Measurements from ENCODE around the gene DNAH10.

The DNAH10 gene

DNA sequence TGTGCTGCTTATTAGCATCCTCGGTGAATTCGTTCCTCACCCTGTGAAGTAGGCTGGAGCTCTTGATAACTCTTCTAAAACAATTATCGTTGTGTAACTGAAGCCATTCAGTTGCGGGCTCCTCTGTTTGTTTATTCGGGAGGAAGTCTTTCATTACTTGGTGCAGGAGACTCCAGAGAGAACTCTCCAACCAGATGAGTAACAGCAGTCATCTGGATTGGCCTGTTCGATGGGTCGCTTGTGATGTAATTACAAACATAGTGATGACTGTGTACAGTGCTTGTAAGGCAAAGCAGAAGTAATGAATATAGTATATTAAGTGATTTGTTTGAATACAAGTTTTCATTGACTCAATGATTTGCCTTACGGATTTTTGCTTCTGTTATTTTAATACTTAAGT lies 39.1 kb upstream of the DNAH10 start:
- no peaks in the 10 kb centered on the region for H3K27me3 ChIP-seq (ENCODE audit: control insufficient read depth in 1 of 2, insufficient read depth in 2 of 2, low read length in 2 of 2)
- peaks cover 4 to 12% of the 10 kb centered on the region in 2 donors for H3K4me1 ChIP-seq (ENCODE audit: control insufficient read depth in 1 of 2, insufficient read depth in 2 of 2, low read length in 2 of 2)
- H3K4me3 ChIP-seq (ENCODE audit: low read depth in 1 of 2, low read length in 2 of 2), result no peak overlapping the region
- peaks cover 9 to 48% of the 10 kb centered on the region in 2 donors for H3K36me3 ChIP-seq (ENCODE audit: control insufficient read depth in 1 of 2, insufficient read depth in 2 of 2, low read length in 2 of 2)
- no peaks in the 10 kb centered on the region for H3K9me3 ChIP-seq (ENCODE audit: control insufficient read depth in 1 of 2, low read length in 2 of 2)
- H3K9ac ChIP-seq (ENCODE audit: low read depth in 1 of 2, low read length in 2 of 2), result no peak overlapping the region
- no peak overlapping the region for H3K27ac ChIP-seq (ENCODE audit: low read depth, low read length)

DNA sequence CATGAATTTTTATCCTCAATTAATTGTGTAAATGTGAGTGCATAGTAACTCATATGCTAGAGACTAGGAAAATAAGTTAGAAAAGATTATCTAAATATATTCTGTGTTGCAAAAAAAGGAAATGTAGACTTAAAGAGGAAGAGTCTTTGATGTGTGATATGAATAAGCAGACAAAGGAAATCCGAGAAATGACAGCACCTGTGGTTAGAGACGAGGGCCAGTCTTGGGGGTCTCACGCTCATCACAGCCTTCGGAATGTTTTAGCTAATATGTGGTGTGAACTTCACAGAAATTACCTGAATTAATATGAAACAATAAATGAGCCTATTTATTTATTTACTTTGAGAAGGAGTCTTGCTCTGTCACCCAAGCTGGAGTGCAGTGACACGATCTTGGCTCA lies 38.3 kb upstream of the DNAH10 start:
- Histone ChIP-seq H3K27me3 (ENCODE audit: control insufficient read depth in 1 of 2, insufficient read depth in 2 of 2, low read length in 2 of 2) (no peaks in the 10 kb centered on the region), H3K9ac (ENCODE audit: low read depth in 1 of 2, low read length in 2 of 2) (no peak overlapping the region), H3K4me1 (ENCODE audit: control insufficient read depth in 1 of 2, insufficient read depth in 2 of 2, low read length in 2 of 2) (peaks cover 4 to 12% of the 10 kb centered on the region in 2 donors), H3K9me3 (ENCODE audit: control insufficient read depth in 1 of 2, low read length in 2 of 2) (no peaks in the 10 kb centered on the region), H3K36me3 (ENCODE audit: control insufficient read depth in 1 of 2, insufficient read depth in 2 of 2, low read length in 2 of 2) (peaks cover 9 to 56% of the 10 kb centered on the region in 2 donors), H3K27ac (ENCODE audit: low read depth, low read length) (no peak overlapping the region), H3K4me3 (ENCODE audit: low read depth in 1 of 2, low read length in 2 of 2) (no peak overlapping the region)

DNA sequence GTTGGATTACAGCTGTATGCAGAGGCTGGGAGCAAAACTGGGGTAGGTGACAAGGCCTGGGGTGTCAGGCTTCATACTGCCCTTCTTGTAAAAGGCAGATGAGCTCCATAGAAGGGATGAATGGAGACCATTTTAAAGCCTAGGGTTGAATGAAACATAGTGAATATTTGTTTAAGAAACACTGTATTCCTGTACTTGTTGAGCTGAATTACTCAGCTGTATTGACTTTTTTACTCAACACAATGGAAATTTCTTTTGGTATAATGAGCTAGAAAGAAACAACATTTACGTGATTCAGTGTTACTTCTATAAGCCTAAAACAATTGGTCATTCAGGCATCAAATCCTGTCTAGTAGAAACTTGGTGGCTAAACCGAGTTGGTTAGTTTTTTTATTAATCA lies 35.9 kb upstream of the DNAH10 start:
- H3K4me1 ChIP-seq (ENCODE audit: control insufficient read depth in 1 of 2, insufficient read depth in 2 of 2, low read length in 2 of 2), result peaks cover 0 to 4% of the 10 kb centered on the region in 2 donors
- H3K9me3 ChIP-seq (ENCODE audit: control insufficient read depth in 1 of 2, low read length in 2 of 2), result no peaks in the 10 kb centered on the region
- no peak overlapping the region for H3K9ac ChIP-seq (ENCODE audit: low read depth in 1 of 2, low read length in 2 of 2)
- H3K27ac ChIP-seq (ENCODE audit: low read depth, low read length), result no peak overlapping the region
- no peak overlapping the region for H3K4me3 ChIP-seq (ENCODE audit: low read depth in 1 of 2, low read length in 2 of 2)
- peaks cover 13 to 71% of the 10 kb centered on the region in 2 donors for H3K36me3 ChIP-seq (ENCODE audit: control insufficient read depth in 1 of 2, insufficient read depth in 2 of 2, low read length in 2 of 2)
- no peaks in the 10 kb centered on the region for H3K27me3 ChIP-seq (ENCODE audit: control insufficient read depth in 1 of 2, insufficient read depth in 2 of 2, low read length in 2 of 2)

DNA sequence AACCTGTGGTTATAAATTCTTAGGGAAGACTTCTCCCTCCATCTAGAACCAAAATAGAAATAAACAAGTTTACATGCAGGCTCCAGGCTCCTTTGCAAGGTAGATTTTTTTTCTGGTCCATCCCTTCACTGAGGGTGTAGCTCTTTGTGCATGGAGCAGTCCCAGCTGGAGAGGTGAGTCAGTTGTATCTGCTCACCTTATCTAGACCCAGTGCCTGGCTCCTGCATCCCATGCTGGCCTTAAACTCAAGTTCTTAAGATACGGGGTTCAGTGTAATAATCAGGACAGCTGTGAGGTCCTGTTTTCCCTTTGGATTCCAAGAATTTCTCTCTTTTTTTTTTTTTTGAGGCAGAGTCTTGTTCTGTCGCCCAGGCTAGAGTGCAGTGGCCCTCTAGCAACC lies 35.1 kb upstream of the DNAH10 start:
- Histone ChIP-seq H3K9me3 (ENCODE audit: control insufficient read depth in 1 of 2, low read length in 2 of 2) (no peaks in the 10 kb centered on the region), H3K4me3 (ENCODE audit: low read depth in 1 of 2, low read length in 2 of 2) (no peak overlapping the region), H3K27ac (ENCODE audit: low read depth, low read length) (no peak overlapping the region), H3K36me3 (ENCODE audit: control insufficient read depth in 1 of 2, insufficient read depth in 2 of 2, low read length in 2 of 2) (peaks cover 15 to 75% of the 10 kb centered on the region in 2 donors), H3K9ac (ENCODE audit: low read depth in 1 of 2, low read length in 2 of 2) (no peak overlapping the region), H3K27me3 (ENCODE audit: control insufficient read depth in 1 of 2, insufficient read depth in 2 of 2, low read length in 2 of 2) (no peaks in the 10 kb centered on the region), H3K4me1 (ENCODE audit: control insufficient read depth in 1 of 2, insufficient read depth in 2 of 2, low read length in 2 of 2) (no peaks in the 10 kb centered on the region)

DNA sequence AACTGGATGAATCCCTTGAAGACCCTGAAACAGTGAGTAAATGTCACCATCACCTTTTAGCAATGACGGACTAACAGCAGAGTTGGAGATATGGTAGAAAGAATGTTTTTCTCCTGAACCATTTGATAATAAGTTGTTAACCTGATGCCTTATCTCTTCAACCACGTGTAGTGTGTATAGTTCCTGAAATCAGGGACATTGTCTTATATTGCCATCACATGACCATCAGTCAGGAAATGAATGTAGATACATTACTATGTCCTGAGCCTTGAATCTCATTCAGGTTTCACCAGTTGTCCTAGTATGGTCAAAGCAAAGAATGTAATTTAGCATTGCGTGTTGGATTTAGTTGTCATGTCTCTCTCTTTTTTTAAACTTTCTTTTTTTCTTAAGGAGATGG lies 34.2 kb upstream of the DNAH10 start:
- Histone ChIP-seq H3K4me3 (ENCODE audit: low read depth in 1 of 2, low read length in 2 of 2) (no peak overlapping the region), H3K36me3 (ENCODE audit: control insufficient read depth in 1 of 2, insufficient read depth in 2 of 2, low read length in 2 of 2) (peaks cover 16 to 74% of the 10 kb centered on the region in 2 donors)

DNA sequence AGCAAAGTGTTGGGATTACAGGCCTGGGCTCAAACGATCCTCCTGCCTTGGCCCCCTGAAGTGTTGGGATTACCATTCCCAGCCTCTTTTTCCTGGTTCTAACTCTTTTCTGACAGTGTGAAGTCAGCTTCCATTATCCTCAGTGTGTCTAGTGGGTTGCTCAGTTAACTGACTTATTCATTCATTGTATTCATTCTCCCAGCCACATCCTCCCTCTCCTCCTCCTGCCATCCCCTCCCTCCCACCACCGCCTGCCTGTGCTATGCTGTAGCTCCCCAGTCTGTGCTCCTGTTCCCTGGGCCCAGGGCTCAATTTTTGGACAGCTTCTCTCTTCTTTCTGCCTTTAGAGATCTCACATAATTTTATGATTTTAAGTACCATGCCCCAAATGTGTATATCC lies 30.5 kb upstream of the DNAH10 start:
- no peak overlapping the region for H3K27ac ChIP-seq (ENCODE audit: low read depth, low read length)
- H3K36me3 ChIP-seq (ENCODE audit: control insufficient read depth in 1 of 2, insufficient read depth in 2 of 2, low read length in 2 of 2), result peaks cover 37 to 87% of the 10 kb centered on the region in 2 donors
- H3K9me3 ChIP-seq (ENCODE audit: control insufficient read depth in 1 of 2, low read length in 2 of 2), result no peaks in the 10 kb centered on the region
- H3K9ac ChIP-seq (ENCODE audit: low read depth in 1 of 2, low read length in 2 of 2), result no peak overlapping the region
- H3K27me3 ChIP-seq (ENCODE audit: control insufficient read depth in 1 of 2, insufficient read depth in 2 of 2, low read length in 2 of 2), result no peaks in the 10 kb centered on the region
- H3K4me1 ChIP-seq (ENCODE audit: control insufficient read depth in 1 of 2, insufficient read depth in 2 of 2, low read length in 2 of 2), result no peaks in the 10 kb centered on the region
- H3K4me3 ChIP-seq (ENCODE audit: low read depth in 1 of 2, low read length in 2 of 2), result no peak overlapping the region

More for the DNA sequence above, 34.2 kb upstream of the DNAH10 start:
- no peaks in the 10 kb centered on the region for H3K27me3 ChIP-seq (ENCODE audit: control insufficient read depth in 1 of 2, insufficient read depth in 2 of 2, low read length in 2 of 2)
- H3K9me3 ChIP-seq (ENCODE audit: control insufficient read depth in 1 of 2, low read length in 2 of 2), result no peaks in the 10 kb centered on the region
- no peak overlapping the region for H3K27ac ChIP-seq (ENCODE audit: low read depth, low read length)
- H3K9ac ChIP-seq (ENCODE audit: low read depth in 1 of 2, low read length in 2 of 2), result no peak overlapping the region
- no peaks in the 10 kb centered on the region for H3K4me1 ChIP-seq (ENCODE audit: control insufficient read depth in 1 of 2, insufficient read depth in 2 of 2, low read length in 2 of 2)

DNA sequence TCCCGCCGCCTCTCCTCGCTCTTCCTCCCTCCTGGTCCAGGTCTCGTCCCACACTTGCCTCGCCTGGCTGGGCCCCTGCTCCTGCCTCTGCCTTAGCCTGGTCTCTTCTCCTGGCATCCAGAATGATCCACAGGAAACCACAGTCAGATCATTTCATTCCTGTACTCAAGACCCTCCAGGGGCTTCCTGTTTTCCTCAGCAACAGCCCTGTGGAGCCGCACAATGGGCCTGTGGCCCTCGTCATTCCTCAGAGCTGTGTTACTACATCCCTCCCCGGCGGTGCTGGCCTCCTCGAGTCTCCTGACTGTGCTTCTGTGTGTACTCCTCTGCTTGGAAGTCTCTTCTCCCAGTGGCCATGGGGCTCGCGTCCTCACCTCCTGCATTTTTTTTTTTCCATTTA lies 29.9 kb upstream of the DNAH10 start:
- no peaks in the 10 kb centered on the region for H3K27me3 ChIP-seq (ENCODE audit: control insufficient read depth in 1 of 2, insufficient read depth in 2 of 2, low read length in 2 of 2)
- no peaks in the 10 kb centered on the region for H3K4me1 ChIP-seq (ENCODE audit: control insufficient read depth in 1 of 2, insufficient read depth in 2 of 2, low read length in 2 of 2)
- no peak overlapping the region for H3K27ac ChIP-seq (ENCODE audit: low read depth, low read length)
- no peak overlapping the region for H3K9ac ChIP-seq (ENCODE audit: low read depth in 1 of 2, low read length in 2 of 2)
- H3K4me3 ChIP-seq (ENCODE audit: low read depth in 1 of 2, low read length in 2 of 2), result no peak overlapping the region
- no peaks in the 10 kb centered on the region for H3K9me3 ChIP-seq (ENCODE audit: control insufficient read depth in 1 of 2, low read length in 2 of 2)
- H3K36me3 ChIP-seq (ENCODE audit: control insufficient read depth in 1 of 2, insufficient read depth in 2 of 2, low read length in 2 of 2), result peaks cover 43 to 89% of the 10 kb centered on the region in 2 donors

DNA sequence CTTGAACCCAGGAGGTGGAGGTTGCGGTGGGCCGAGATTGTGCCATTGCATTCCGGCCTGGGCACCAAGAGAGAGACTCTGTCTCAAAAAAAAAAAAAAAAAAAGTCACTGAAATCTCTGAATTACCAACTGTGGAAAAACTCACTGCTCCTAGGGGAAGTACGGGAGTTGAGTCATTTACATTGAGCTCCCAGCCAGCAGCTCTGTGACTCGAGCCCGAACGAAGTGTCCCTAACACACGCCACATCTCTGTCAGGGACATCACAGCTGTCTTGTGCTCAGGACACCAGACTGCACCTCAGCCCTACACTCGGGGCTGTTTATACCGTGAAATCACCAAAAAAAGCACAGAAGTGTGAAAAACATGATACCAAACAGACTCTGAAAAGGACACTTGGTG lies 28.9 kb upstream of the DNAH10 start:
- Histone ChIP-seq H3K4me1 (ENCODE audit: control insufficient read depth in 1 of 2, insufficient read depth in 2 of 2, low read length in 2 of 2) (no peaks in the 10 kb centered on the region), H3K27ac (ENCODE audit: low read depth, low read length) (no peak overlapping the region), H3K36me3 (ENCODE audit: control insufficient read depth in 1 of 2, insufficient read depth in 2 of 2, low read length in 2 of 2) (peaks cover 38 to 84% of the 10 kb centered on the region in 2 donors), H3K9me3 (ENCODE audit: control insufficient read depth in 1 of 2, low read length in 2 of 2) (no peaks in the 10 kb centered on the region), H3K9ac (ENCODE audit: low read depth in 1 of 2, low read length in 2 of 2) (no peak overlapping the region), H3K4me3 (ENCODE audit: low read depth in 1 of 2, low read length in 2 of 2) (no peak overlapping the region), H3K27me3 (ENCODE audit: control insufficient read depth in 1 of 2, insufficient read depth in 2 of 2, low read length in 2 of 2) (no peaks in the 10 kb centered on the region)

DNA sequence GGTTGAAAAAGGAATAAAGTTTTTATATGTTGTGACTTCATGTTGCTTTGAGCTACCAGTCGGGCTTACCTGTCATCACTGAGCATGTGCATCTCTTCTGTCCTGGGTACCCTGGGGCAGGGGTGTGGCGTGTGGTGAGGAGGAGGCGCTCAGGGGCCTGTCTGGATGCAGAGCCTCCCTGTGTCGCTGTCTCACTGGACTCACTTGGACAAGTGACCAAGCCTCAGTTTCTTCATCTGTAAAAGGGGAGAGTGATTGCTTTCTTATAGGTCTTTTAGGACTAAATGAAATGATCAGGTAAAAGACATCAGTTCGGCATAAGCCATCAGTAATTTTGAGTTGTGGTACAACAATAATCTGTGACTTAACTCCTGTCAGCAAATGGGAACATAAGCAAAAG lies 27.8 kb upstream of the DNAH10 start:
- H3K27ac ChIP-seq (ENCODE audit: low read depth, low read length), result no peak overlapping the region

DNA sequence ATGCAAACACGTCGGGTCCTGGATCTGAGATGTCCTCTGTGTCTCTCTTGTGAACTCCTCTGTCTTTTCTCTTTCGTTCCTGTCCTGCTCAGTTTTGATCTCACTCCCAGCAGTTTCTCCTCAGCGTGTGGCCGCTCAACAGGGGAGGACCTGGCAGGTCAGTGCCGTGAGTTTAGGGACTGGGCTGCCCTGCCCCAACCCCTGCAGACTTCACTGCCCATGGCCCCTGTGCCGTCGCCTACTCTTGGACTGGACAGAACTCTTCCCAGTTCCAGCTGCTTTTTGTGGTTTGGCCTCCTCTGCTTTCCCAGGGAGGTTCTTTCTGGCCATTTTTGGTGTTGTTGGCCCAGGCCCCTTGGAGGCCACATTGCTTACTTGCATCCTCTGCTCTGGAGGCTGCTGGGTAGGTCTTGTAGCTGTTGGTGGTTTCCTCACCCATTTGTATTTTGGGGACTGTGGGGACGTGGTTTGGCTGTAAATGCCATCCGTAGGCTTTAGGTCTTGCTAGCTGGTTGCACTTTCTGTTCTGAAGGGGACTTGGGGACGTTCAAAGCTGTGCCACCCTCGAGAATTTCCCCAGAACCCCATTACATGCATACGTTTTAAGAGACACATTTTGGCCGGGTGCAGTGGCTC lies 20.0 kb upstream of the DNAH10 start:
- Histone ChIP-seq H3K9ac (ENCODE audit: low read depth in 1 of 2, low read length in 2 of 2) (no peak overlapping the region), H3K27ac (ENCODE audit: low read depth, low read length) (no peak overlapping the region), H3K4me3 (ENCODE audit: low read depth in 1 of 2, low read length in 2 of 2) (no peak overlapping the region), H3K9me3 (ENCODE audit: control insufficient read depth in 1 of 2, low read length in 2 of 2) (no peaks in the 10 kb centered on the region), H3K36me3 (ENCODE audit: control insufficient read depth in 1 of 2, insufficient read depth in 2 of 2, low read length in 2 of 2) (peaks cover 36 to 65% of the 10 kb centered on the region in 2 donors), H3K4me1 (ENCODE audit: control insufficient read depth in 1 of 2, insufficient read depth in 2 of 2, low read length in 2 of 2) (no peaks in the 10 kb centered on the region), H3K27me3 (ENCODE audit: control insufficient read depth in 1 of 2, insufficient read depth in 2 of 2, low read length in 2 of 2) (no peaks in the 10 kb centered on the region)

More for the DNA sequence above, 27.8 kb upstream of the DNAH10 start:
- Histone ChIP-seq H3K9ac (ENCODE audit: low read depth in 1 of 2, low read length in 2 of 2) (no peak overlapping the region), H3K4me3 (ENCODE audit: low read depth in 1 of 2, low read length in 2 of 2) (no peak overlapping the region), H3K4me1 (ENCODE audit: control insufficient read depth in 1 of 2, insufficient read depth in 2 of 2, low read length in 2 of 2) (no peaks in the 10 kb centered on the region), H3K27me3 (ENCODE audit: control insufficient read depth in 1 of 2, insufficient read depth in 2 of 2, low read length in 2 of 2) (no peaks in the 10 kb centered on the region), H3K9me3 (ENCODE audit: control insufficient read depth in 1 of 2, low read length in 2 of 2) (no peaks in the 10 kb centered on the region), H3K36me3 (ENCODE audit: control insufficient read depth in 1 of 2, insufficient read depth in 2 of 2, low read length in 2 of 2) (peaks cover 43 to 85% of the 10 kb centered on the region in 2 donors)

Data from duodenal mucosa (tissue), 2 donors.